HG03108 (cell line): ENCODE data around the gene USP8.

Source experiments
- ATAC-seq: cut with Tn5 transposase; IDR thresholded peaks from one replicate; pipeline ENCODE4 v1.9.1; 2021; ENCODE audit warnings: moderate library complexity; ENCODE audit not compliant: unreplicated experiment

Gene USP8

DNA sequence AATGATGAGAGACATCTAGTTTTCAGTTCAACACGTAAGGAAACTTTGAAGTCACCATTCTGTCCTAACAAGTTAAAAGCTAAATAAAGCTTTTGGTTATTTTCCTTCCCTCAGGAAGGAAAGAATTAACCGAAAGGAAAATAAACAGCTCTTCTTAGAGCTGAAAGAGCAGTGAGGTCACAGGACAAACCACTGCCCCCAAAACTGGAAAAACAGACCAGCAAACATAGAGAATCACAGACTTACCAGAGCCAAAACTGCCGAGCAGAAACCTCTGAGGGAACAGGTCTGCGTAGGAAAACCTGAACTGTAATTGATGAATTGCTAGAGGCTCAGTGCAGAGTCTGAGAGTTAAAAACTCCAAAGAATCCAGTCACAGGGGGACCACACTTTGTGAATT lies 107.6 kb downstream of the USP8 start:
- ATAC-seq, result no peak

DNA sequence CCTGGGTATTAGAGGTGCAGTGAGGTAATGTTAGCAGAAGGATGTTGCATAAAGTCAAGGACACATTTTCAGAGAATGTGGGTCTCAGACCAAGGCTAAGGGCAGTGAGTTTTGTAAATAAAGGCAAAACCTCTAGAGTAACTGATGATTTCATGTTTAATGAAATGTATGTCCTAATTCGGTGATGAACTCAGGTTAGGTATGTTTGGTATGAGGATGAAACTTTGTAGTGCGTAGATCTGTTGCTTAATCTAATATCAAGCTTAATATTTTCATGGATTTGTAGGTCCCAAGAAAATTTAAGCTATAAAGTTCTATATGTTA lies 118.6 kb downstream of the USP8 start:
- ATAC-seq, result no peak

DNA sequence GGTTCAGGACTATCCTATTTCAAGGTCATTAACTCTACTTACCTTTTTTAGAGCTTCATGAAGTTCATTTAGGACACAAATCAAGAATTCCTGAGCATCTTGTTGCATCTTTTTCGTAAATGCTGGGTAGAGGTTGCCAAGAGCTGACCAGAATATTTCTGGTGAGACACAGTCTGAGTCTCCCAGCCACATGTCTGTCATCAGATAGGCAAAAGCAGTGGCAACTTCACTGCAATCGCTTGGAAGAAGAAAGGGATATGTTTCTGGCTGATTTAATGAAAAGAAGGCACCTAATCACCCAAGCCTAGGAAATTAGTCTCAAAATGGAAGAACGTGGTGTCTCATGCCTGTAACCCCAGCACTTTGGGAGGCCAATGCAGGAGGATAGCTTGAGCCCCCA lies 119.4 kb downstream of the USP8 start:
- ATAC-seq, result no peak

GRCh38 chr15:50544368-50544767 lies 120.2 kb downstream of the USP8 start:
- no peak for ATAC-seq

- no peak for ATAC-seq
Measured at GRCh38 chr15:50546566-50546965, 122.4 kb downstream of the USP8 start, which contains the start of gene USP50. USP50 (minus strand) TSS chr15:50546666; CDS start chr15:50546525, 141 bp downstream.

- no peak for ATAC-seq
Measured at GRCh38 chr15:50549326-50549725, 125.1 kb downstream of the USP8 start.

DNA sequence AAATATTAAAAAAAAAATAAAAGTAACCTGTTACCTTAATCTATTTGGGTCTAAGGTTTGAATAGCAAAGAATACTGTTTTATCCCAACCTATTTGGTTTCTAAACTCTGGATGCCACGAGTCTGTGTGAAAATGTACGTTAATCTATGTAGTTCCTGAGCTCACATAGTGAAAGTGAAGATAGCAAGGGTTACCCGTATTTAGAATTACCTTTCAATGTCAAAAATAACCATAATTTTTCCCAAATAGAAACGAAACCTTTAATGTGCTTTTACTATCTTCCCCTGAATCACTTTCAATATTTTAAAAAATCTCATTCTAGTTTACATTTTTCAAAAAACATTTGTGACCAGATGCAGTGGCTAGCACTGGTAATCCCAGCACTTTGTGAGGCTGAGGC lies 128.0 kb downstream of the USP8 start:
- no peak for ATAC-seq

DNA sequence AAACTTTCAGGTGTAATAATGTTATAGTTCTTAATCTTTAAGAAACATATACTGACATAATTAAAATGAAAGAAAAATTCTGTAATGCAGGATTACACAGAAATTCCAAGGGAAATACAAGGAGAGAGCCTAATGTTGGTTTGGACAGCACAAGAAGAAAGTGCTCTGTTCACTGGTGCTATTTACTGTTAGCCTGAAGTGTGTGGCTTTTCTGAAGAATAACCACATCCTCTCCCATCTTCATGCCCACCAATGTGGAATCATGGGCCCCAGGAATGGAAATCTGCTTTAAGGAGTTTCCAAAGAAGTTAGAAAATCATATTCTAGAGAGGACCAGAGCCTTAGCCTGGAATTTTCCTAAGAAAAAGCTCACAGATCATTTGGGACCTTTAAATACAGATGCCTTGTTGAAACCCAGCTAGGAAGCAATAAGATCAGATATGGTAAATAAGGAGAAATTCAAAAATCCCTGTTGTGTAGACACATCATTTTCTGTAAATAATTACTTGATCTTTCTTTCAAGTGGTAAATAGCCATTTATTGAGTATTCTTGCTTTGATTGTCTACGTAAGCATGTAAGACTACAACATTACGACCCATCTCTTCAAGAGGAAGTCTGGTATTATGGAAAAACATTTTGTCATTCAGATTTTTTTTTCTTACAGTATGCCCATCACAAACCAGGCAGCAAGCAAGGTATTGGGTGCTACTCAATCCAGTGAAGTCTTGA lies 132.6 kb downstream of the USP8 start:
- ATAC-seq, result no peak

DNA sequence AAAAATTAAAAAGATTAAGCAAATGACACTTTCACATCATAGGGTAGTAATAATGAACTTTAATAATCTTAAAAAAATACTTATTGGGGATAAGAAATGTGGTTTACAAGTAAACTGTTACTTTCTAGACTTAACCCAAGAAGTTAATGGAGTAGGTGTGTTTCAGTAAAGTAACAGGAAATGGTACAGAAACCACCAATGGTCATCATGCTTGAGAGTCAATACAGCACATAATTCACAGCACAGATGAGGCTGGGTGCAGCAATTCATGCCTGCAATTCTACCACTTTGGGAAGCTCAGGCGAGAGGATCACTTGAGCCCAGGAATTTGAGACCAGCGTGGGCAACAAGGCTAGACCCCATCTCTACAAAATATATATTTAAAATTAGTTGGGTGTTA lies 133.8 kb downstream of the USP8 start:
- no peak for ATAC-seq

GRCh38 chr15:50562735-50563640 lies 138.8 kb downstream of the USP8 start:
- ATAC-seq, result no peak

DNA sequence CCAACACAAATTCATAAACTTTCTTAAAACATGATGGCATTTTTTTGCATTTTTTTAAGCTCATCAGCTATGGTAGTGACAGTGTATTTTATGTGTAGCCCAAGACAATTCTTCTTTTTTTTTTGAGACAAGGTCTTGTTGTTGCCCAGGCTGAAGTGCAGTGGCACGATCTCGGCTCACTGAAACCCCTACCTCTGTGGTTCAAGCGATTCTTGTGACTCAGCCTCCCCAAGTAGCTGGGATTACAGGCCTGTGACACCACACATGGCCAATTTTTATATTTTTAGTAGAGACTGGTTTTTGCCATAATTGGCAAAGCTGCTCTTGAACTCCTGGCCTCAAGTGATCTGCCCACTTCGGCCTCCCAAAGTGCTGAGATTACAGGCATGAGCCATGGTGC lies 139.6 kb downstream of the USP8 start:
- no peak for ATAC-seq
